ENCODE data around the gene RPS28.

Gene RPS28

DNA sequence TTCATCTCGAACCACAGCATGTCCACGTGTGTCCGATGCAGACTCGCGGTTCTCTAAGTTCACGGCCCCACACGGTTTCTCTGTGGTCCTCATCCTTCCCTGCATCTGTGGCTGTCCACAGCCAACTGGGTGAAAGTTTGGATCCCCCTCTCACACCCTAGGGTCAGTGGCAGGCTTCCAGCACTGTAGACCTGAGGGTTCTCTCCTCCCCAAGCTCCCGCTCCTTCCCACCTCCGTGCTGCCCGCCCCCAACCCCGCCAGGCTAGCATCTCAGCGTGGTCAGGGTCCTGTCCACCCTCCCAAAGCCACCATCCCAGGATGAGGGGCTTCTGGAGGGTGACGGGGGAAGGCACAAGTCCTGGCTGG, 45.6 kb downstream of the RPS28 start:
- 0 out of 2 replicates have a peak overlapping the region, but pooled peaks have one; percentile 3 for H3K27ac ChIP-seq
- TF ChIP-seq CTCF (conservative IDR thresholded peaks at IDR 0.05) (no peak), ZFX (IDR thresholded peaks at IDR 0.05) (no peak)

GRCh38 chr19:8367327-8368001, 46.2 kb downstream of the RPS28 start:
- 0 out of 2 replicates have a peak overlapping the region, but pooled peaks have one; percentile 3 for H3K27ac ChIP-seq
- no peak for TF ChIP-seq ZFX (IDR thresholded peaks at IDR 0.05)
- no peak for TF ChIP-seq CTCF (conservative IDR thresholded peaks at IDR 0.05)

- no peak for TF ChIP-seq ZFX (IDR thresholded peaks at IDR 0.05)
- no peak for TF ChIP-seq CTCF (conservative IDR thresholded peaks at IDR 0.05)
- no peak overlapping the region for H3K27ac ChIP-seq
These were observed 49.1 kb downstream of the RPS28 start for GRCh38 chr19:8370176-8371010.

DNA sequence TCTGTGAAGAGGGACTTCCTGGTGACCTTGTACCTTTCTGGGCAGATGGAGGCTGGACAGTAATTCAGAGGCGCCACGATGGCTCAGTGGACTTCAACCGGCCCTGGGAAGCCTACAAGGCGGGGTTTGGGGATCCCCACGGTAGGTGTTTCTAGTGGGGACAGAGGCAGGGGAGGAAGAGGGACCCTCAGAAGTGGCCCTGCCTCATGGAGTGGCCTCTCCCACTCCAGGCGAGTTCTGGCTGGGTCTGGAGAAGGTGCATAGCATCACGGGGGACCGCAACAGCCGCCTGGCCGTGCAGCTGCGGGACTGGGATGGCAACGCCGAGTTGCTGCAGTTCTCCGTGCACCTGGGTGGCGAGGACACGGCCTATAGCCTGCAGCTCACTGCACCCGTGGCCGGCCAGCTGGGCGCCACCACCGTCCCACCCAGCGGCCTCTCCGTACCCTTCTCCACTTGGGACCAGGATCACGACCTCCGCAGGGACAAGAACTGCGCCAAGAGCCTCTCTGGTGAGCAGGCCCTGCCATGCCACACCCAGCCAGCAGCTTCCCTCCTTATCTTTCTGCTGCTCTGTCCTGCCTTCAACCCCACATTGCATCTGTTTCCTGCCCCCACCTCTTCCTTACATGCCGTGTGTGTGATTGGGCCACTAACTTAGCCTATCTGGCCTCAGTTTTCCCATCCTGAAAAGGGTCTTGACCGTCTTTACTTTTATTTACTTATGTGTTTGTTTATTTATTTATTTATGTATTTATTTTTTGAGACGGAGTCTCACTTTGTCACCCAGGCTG, 49.9 kb downstream of the RPS28 start:
- TF ChIP-seq ZFX (IDR thresholded peaks at IDR 0.05) (no peak), CTCF (conservative IDR thresholded peaks at IDR 0.05) (no peak)
- H3K27ac ChIP-seq: no peak overlapping the region
